HG03095 (cell line): ENCODE results near the gene LDLRAP1.
A peak's percentile ranks its signal among the peaks of the same experiment; 100 is the strongest.
"Not testable (repeated sequence)": the region's sequence is repeated elsewhere in the genome, so short reads cannot be mapped to it uniquely, and the experiment has no call there.

ENCODE experiments used
- ATAC-seq: cut with Tn5 transposase; IDR thresholded peaks from one replicate; pipeline ENCODE4 v1.9.1; 2021; ENCODE audit warnings: moderate library complexity; ENCODE audit not compliant: unreplicated experiment

The LDLRAP1 gene

GRCh38 chr1:25599969-25600610, 56.7 kb downstream of the LDLRAP1 start:
- ATAC-seq, result no peak

GRCh38 chr1:25600971-25601699, 57.7 kb downstream of the LDLRAP1 start:
- not testable (repeated sequence) for ATAC-seq

- not testable (repeated sequence) for ATAC-seq
These were observed 60.6 kb downstream of the LDLRAP1 start for GRCh38 chr1:25603779-25604538.

- ATAC-seq, result no peak
These were observed 63.7 kb downstream of the LDLRAP1 start for GRCh38 chr1:25607123-25607522.

- peak; percentile 54 for ATAC-seq
These were observed 65.2 kb downstream of the LDLRAP1 start for GRCh38 chr1:25608488-25609178.

GRCh38 chr1:25609921-25610320, 66.5 kb downstream of the LDLRAP1 start:
- no peak for ATAC-seq

GRCh38 chr1:25610822-25611630, 67.6 kb downstream of the LDLRAP1 start:
- no peak for ATAC-seq

- no peak for ATAC-seq
These were observed 68.4 kb downstream of the LDLRAP1 start for GRCh38 chr1:25611843-25612242.

- no peak for ATAC-seq
These were observed 69.0 kb downstream of the LDLRAP1 start for GRCh38 chr1:25612421-25612820.

GRCh38 chr1:25613091-25613490, 69.7 kb downstream of the LDLRAP1 start:
- ATAC-seq, result no peak

GRCh38 chr1:25614501-25615171, 71.2 kb downstream of the LDLRAP1 start:
- ATAC-seq, result no peak

GRCh38 chr1:25615172-25615541, 71.8 kb downstream of the LDLRAP1 start:
- ATAC-seq, result no peak

GRCh38 chr1:25615563-25616094, 72.2 kb downstream of the LDLRAP1 start:
- no peak for ATAC-seq

- no peak for ATAC-seq
These were observed 72.9 kb downstream of the LDLRAP1 start, which contains the start of gene MAN1C1 for GRCh38 chr1:25616095-25616986. TSS of gene MAN1C1 (plus strand) at chr1:25616791. CDS start at chr1:25617798, 1,007 bp downstream.

- no peak for ATAC-seq
These were observed 73.7 kb downstream of the LDLRAP1 start for GRCh38 chr1:25616987-25617624.

GRCh38 chr1:25617625-25618432, 74.4 kb downstream of the LDLRAP1 start:
- no peak for ATAC-seq

- ATAC-seq, result no peak
These were observed 75.0 kb downstream of the LDLRAP1 start for GRCh38 chr1:25618433-25618808.
